IgD-negative memory B cell (primary cell): Measurements from ENCODE around the gene AGPS. TPM values are rescaled to one million over a fixed set of nuclear protein-coding genes. Genes with fewer than 3 reads are reported as not detected.

Experiments
- H3K27ac Mint-ChIP-seq, 3 donors: one replicate each; pipeline ENCODE4 v1.8.0; 2020 to 2022; ENCODE audit warnings: mild to moderate bottlenecking in 3 of 3, mixed read lengths in 3 of 3, moderate library complexity in 1 of 3
- H3K27me3 Mint-ChIP-seq: one replicate; pipeline ENCODE4 v1.8.0; 2021; ENCODE audit warnings: mixed read lengths
- H3K36me3 Mint-ChIP-seq: one replicate; pipeline ENCODE4 v1.8.0; 2020; ENCODE audit warnings: mild to moderate bottlenecking, mixed read lengths
- H3K4me1 Mint-ChIP-seq, 3 donors: one replicate each; pipeline ENCODE4 v1.8.0; 2020 to 2022; ENCODE audit warnings: mixed read lengths in 3 of 3, mild to moderate bottlenecking in 1 of 3
- H3K4me3 Mint-ChIP-seq, 4 donors: one replicate each; pipeline ENCODE4 v1.8.0; 2020 to 2022; ENCODE audit warnings: mild to moderate bottlenecking in 4 of 4, mixed read lengths in 4 of 4, moderate library complexity in 3 of 4
- H3K9me3 Mint-ChIP-seq, 3 donors: one replicate each; pipeline ENCODE4 v1.8.0; 2020 to 2021; ENCODE audit warnings: mixed read lengths in 3 of 3, mild to moderate bottlenecking in 1 of 3
- polyA plus RNA-seq: library from polyadenylated mRNA; unstranded; fragments of 300-500 nt; fragmentation: Illumina TruSeq; gene quantifications from one replicate; pipeline ENCODE4 v1.2.3, GENCODE V29; 2021

AGPS gene
- polyA plus RNA-seq, 1 donor from 2014 or later = 11.7 TPM

DNA sequence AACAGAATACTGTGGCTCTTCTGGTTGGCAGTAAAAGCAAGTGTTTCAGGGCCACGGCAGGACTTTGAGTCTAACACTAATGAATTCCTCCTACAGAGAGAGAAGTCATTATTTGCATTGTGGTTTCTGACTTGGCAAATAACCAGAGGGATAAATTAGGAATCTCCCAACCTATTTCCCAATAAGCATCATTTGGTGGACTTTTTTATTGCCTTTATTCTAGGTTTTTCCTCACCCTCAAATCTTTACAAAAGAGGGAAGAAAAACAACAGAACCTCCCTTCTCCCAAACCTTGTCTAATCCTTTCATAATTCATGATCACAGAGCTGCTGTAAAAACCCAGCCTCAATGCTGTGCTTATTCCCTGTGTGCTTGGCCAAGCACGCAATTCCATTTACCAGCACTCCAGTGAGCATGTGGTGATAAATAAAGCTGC lies 179.7 kb downstream of the AGPS start:
- Mint-ChIP-seq H3K9me3 (no peaks in the 10 kb centered on the region), H3K4me1 (peaks cover 0 to 2% (median 0%) of the 10 kb centered on the region in 3 donors), H3K4me3 (no peak overlapping the region), H3K36me3 (no peaks in the 10 kb centered on the region), H3K27ac (no peak overlapping the region), H3K27me3 (no peaks in the 10 kb centered on the region)

DNA sequence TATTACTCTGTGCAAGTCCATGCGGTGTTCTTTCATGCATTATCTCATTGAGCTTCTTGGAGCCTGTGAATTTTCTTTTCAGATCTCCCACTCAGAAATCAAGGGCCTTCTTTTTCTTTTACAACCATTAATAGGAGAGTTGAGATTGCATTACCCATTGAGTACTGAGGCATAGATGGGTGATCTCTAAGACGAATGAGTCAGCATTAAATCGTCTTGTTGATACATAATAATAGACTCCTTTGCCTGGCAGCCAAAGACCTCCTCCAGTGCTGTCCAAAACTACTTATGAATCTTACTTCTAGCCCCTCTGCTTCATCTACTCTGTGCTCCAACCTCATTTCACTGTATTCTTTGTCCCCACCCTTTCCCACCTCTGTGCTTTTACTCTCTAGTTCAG lies 180.5 kb downstream of the AGPS start:
- Mint-ChIP-seq H3K36me3 (no peaks in the 10 kb centered on the region), H3K27me3 (no peaks in the 10 kb centered on the region), H3K4me1 (peaks cover 0 to 2% (median 0%) of the 10 kb centered on the region in 3 donors), H3K9me3 (no peaks in the 10 kb centered on the region), H3K27ac (peak overlapping the region in 1 of 3 donors; percentile 21), H3K4me3 (no peak overlapping the region)

DNA sequence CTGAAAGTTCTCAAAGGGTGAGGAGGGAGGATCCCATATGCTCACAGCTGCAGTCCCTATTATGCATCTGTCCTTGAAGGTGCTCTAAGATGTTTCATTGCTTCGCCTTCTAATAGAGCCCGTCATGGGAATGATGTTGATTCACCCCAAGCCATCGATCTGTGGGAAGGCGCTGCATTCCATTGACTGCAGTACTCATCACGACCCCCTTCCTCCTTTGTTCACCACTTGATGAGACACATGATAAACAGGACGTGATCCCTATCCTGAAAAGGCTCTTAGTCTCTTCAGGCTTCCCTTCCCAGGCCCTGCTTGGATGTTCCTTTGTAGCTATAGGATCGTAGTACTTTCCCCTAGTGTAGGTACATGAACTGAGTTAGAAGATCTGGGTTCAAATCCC lies 181.8 kb downstream of the AGPS start:
- Mint-ChIP-seq H3K4me1 (peaks cover 0 to 2% (median 0%) of the 10 kb centered on the region in 3 donors), H3K9me3 (no peaks in the 10 kb centered on the region), H3K27me3 (no peaks in the 10 kb centered on the region), H3K4me3 (no peak overlapping the region), H3K36me3 (no peaks in the 10 kb centered on the region), H3K27ac (no peak overlapping the region)

DNA sequence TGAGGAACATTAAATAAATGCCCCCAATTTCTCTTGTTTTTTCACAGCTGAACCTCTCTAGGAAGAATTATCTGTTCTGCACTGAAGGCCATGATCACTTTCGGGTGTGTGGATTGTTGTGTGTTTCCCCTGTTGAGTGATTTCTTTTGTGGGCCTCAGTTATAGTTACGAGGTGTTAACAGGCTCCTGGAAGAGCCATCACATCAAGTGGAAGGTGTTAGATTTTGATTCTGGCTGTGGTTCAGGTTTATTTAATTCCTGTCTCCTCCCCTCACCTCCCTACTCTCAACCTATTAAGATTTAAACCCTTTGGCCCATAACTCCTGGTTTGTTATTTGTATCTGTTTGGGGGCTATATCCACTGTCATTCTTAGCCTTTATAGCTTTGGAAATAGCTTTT lies 182.8 kb downstream of the AGPS start:
- Mint-ChIP-seq H3K9me3 (no peaks in the 10 kb centered on the region), H3K27me3 (no peaks in the 10 kb centered on the region), H3K4me1 (peaks cover 0 to 2% (median 0%) of the 10 kb centered on the region in 3 donors), H3K4me3 (no peak overlapping the region), H3K36me3 (no peaks in the 10 kb centered on the region), H3K27ac (no peak overlapping the region)

DNA sequence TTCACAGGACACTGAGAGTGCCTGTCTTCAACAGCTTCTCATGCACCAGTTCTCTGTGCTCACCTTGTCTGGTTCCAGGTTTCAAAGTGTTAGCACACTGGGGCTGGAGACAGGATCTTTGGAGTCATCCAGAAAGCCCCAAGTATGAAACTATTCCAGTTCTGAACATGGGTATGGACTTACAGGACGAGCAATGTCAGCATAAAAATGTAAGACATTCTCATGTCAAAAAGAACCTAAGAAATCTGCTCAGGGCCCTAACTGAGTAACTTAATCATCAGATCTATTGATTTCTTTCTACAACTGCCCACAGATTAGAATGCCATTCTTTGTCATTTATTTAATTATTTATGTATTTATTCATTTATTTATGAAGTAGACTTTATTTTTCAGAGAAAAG lies 184.5 kb downstream of the AGPS start:
- Mint-ChIP-seq H3K27ac (no peak overlapping the region), H3K27me3 (peaks cover 2% of the 10 kb centered on the region), H3K4me1 (peaks cover 0 to 2% (median 0%) of the 10 kb centered on the region in 3 donors), H3K9me3 (peaks cover 0 to 2% (median 0%) of the 10 kb centered on the region in 3 donors), H3K4me3 (no peak overlapping the region), H3K36me3 (no peaks in the 10 kb centered on the region)

DNA sequence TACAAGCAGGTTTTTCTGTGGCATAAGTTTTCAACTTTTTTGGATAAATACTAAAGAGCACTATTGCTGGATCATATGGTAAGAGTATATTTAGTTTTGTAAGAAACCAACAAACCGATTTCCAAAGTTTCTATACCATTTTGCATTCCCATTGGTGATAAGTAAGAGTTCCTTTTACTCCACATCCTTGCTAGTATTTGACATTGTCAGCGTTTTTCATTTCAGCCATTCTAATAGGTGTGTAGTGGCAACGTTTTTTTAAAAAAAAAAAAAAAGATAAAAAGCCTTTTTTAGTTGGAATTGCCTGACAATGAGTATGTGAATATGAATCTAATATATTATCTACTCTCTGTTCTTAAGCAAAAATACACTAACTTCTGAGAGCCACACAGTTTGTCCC lies 185.9 kb downstream of the AGPS start:
- H3K36me3 Mint-ChIP-seq = no peaks in the 10 kb centered on the region
- peaks cover 0 to 2% (median 0%) of the 10 kb centered on the region in 3 donors for H3K4me1 Mint-ChIP-seq
- H3K4me3 Mint-ChIP-seq = no peak overlapping the region
- H3K27ac Mint-ChIP-seq = no peak overlapping the region
- peaks cover 2% of the 10 kb centered on the region for H3K27me3 Mint-ChIP-seq
- H3K9me3 Mint-ChIP-seq = peaks cover 0 to 3% (median 0%) of the 10 kb centered on the region in 3 donors

DNA sequence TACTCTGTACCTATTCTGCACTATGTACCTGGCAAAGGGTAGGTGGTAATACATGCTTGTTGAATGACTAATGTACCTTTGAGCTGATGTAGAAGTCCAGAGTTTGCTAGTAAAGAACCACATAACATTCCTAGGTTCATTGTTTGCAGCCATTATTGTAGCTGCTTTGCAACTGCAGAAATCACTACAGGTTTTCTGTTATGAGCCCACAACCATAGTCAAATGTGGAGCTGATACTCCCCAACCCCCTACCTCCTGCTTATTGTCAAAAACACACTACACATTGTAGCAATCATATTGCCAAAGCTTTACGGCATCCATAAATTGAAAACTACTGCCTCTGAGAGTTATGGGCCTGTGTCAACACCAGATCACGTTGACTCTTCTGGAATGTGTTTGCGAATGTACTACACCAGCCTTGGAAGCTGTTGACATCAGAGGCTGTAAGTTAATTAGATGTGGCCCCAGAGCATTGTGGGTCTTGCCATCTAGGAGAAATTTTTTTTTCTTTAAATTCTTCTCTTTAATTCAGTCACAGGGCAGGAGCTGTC lies 187.0 kb downstream of the AGPS start:
- H3K27ac Mint-ChIP-seq = no peak overlapping the region
- peaks cover 0 to 3% (median 0%) of the 10 kb centered on the region in 3 donors for H3K9me3 Mint-ChIP-seq
- H3K4me1 Mint-ChIP-seq = no peaks in the 10 kb centered on the region
- H3K4me3 Mint-ChIP-seq = no peak overlapping the region
- peaks cover 2% of the 10 kb centered on the region for H3K27me3 Mint-ChIP-seq
- H3K36me3 Mint-ChIP-seq = no peaks in the 10 kb centered on the region

DNA sequence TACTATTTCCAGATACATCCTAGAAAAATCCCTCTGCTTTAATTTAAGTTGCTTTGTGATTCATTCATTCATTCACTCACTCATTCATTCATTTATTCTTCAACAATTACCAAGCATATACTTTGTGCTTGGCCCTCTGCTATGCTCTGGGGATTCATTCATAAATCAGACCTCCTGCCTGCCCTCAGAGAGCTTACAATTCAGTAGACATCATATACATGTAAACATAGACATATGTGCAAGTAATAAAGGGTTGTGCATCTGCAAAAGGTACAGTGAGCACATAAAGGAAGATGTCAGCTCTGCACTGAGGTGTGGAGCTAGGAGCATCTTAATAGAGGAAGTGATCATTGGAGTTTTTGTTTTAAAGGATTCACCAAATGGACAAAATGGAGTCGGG lies 189.4 kb downstream of the AGPS start:
- Mint-ChIP-seq H3K27ac (no peak overlapping the region), H3K4me3 (no peak overlapping the region), H3K36me3 (peaks cover 2% of the 10 kb centered on the region), H3K27me3 (peaks cover 2% of the 10 kb centered on the region), H3K9me3 (peaks cover 0 to 3% (median 0%) of the 10 kb centered on the region in 3 donors), H3K4me1 (no peaks in the 10 kb centered on the region)

DNA sequence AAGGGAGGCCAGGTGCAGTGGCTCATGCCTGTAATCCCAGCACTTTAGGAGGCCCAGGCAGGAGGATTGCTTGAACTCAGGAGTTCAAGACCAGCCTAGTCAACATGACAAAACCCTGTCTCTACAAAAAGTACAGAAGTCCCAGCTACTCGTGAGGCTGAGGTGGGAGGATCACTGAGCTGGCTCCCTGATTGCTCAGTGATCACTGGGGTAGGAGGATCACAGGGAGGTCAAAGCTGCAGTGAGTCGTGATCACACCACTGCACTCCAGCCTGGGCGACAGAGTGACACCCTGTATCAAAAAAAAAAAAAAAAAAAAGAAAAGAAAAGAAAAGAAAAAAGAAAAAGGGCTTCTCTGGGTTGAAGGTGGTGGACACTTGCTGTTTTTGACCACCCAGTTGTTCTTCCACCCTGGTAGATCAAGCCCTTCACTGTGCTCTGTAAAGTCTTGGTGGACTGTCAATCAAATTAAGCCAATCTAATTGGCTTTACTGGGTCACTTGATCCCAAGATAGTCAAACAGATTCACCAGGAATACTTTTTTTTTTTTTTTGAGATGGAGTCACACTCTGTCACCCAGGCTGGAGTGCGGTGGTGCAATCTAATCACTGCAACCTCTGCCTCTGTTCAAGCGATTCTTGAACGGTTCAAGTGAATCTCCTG lies 191.6 kb downstream of the AGPS start:
- H3K4me1 Mint-ChIP-seq = no peaks in the 10 kb centered on the region
- H3K9me3 Mint-ChIP-seq = peaks cover 0 to 3% (median 0%) of the 10 kb centered on the region in 3 donors

DNA sequence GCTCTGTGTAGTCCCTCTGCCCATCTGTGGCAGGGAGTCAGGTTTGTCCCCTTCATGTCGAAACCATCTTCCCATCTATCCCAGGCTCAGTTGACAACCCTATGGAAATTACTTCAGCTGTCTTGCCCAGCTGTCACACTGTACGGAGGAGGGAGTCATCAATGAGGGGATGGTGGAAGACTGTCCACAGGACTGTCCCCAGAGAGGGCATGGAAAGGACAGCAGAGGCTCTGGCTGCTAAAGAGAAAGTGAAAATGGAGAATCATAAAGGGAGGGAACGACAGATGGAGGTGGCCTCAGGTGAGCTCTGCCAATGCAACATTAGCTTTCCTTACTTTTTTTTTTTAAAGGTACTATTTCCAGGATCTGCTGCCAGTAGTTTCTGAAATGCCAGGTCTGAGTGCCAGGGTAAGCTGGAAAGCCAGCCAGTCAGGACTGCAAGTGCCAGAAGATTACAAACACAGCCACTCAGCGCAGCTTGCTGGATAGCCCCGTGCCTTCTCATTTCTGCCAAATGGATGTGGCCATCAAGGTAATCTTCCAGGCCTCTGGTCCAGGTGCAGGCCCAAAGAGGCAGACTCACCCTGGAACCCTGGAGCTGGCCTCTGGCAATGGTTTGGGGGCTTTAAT lies 192.8 kb downstream of the AGPS start:
- Mint-ChIP-seq H3K27ac (no peak overlapping the region), H3K4me3 (no peak overlapping the region), H3K27me3 (peaks cover 4% of the 10 kb centered on the region), H3K36me3 (peaks cover 2% of the 10 kb centered on the region), H3K4me1 (no peaks in the 10 kb centered on the region), H3K9me3 (peaks cover 0 to 3% (median 0%) of the 10 kb centered on the region in 3 donors)

More for the DNA sequence above, 191.6 kb downstream of the AGPS start:
- Mint-ChIP-seq H3K27ac (peak overlapping the region in 1 of 3 donors; percentile 52), H3K36me3 (peaks cover 2% of the 10 kb centered on the region), H3K4me3 (no peak overlapping the region), H3K27me3 (peaks cover 3% of the 10 kb centered on the region)

DNA sequence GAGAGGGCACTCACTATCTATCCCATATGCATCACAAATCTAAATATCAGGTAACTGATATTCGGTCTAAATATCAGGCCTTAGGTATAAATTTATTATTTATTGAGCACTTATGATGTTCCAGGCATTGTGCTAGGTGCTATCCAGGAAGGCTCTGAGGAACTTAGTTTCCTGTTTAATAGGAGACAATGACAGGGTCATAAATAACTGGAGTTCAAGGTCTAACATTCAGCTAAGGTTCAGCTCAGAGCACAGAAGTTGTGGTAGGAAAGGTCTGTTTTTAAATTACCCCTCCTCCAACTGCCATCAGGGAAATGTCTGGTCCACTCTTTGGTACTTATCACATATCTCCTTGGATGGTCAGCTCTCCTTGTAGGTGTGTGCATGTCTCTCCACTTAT lies 193.6 kb downstream of the AGPS start:
- peaks cover 0 to 3% (median 0%) of the 10 kb centered on the region in 3 donors for H3K9me3 Mint-ChIP-seq
- H3K4me1 Mint-ChIP-seq = no peaks in the 10 kb centered on the region
- no peak overlapping the region for H3K4me3 Mint-ChIP-seq
- H3K36me3 Mint-ChIP-seq = peaks cover 2% of the 10 kb centered on the region
- H3K27me3 Mint-ChIP-seq = peaks cover 5% of the 10 kb centered on the region
- no peak overlapping the region for H3K27ac Mint-ChIP-seq

DNA sequence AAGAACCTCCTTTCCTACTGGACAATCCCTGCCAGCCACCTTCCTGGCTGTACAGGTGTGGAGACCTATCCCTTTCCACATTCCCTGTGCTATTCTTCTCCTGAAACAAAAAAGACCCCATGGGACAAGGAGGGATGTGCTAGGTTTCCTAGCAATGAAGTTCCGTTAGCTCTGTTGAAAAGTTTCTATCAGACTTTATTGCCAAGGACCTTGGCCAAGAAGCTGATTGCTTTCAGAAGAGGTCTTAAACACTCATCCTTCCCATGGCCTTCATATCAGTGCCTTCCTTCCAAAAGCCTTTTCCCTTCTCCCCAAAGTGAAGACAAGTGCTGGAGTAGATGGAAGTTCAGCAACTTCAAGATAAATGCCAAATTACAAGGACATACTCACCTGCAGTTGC lies 194.8 kb downstream of the AGPS start:
- Mint-ChIP-seq H3K4me1 (no peaks in the 10 kb centered on the region), H3K27me3 (peaks cover 3% of the 10 kb centered on the region), H3K9me3 (no peaks in the 10 kb centered on the region), H3K4me3 (no peak overlapping the region), H3K27ac (no peak overlapping the region), H3K36me3 (peaks cover 2% of the 10 kb centered on the region)

DNA sequence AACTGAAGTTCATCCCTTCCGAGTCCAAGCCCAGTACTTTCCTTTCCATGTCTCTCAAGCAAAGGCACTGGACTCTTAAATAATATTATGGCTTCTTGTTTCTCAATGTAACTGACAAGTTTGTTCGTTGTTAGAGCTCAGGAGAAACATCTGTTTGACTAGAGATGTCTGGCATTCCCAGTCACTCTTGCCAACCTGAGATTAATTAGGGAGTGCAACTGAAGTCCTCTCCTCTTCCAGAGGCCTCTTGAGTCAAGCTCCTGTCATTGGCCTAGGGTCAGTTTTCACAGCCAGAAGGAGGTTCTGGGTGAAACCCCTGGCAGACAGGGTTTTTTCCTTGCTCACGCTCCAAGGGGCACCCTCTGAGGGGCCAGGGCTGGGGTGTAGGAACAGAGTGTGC lies 196.1 kb downstream of the AGPS start:
- H3K27me3 Mint-ChIP-seq = peaks cover 6% of the 10 kb centered on the region

DNA sequence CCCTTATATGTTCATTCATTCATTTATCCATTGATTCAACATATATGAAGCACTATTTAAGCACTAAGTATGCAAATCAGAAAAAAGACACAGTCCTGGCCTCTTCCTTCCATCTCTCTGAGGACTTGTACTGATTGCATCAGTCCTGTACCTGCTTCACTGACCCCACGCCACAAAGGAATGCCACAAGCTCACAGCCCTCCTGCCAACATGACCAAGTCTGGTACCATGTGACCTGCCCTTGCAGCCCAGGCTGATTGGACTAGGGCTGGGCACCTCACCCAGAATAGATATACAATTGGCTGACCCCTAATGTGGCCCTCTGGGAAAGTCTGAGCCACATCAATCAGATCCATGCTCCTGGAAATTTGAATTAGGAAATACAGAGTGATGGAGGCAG lies 196.6 kb downstream of the AGPS start:
- Mint-ChIP-seq H3K27me3 (peaks cover 7% of the 10 kb centered on the region), H3K9me3 (no peaks in the 10 kb centered on the region), H3K4me3 (no peak overlapping the region)

More for the DNA sequence above, 196.1 kb downstream of the AGPS start:
- H3K4me1 Mint-ChIP-seq = no peaks in the 10 kb centered on the region
- H3K9me3 Mint-ChIP-seq = no peaks in the 10 kb centered on the region
- peaks cover 2% of the 10 kb centered on the region for H3K36me3 Mint-ChIP-seq
- H3K27ac Mint-ChIP-seq = no peak overlapping the region
- no peak overlapping the region for H3K4me3 Mint-ChIP-seq

DNA sequence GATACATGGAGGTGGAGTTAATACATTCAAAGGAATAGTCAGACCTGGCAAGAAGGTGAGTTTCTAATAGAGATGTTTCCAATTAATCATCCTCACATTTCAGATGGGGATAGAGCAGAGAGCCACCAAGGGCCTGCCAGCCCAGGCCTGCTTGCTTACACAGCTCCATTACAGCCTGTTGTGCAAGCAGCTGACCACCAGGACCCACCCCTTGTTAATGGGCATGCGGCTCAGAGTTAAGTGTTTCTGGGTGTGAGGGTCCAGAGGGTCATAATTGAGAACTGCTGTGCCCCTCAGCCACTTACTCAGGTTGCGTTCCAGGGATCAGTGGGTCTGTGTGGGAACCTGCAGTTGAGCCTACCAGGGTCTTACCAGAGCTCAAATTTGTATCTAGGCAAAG lies 199.8 kb downstream of the AGPS start:
- Mint-ChIP-seq H3K4me1 (no peaks in the 10 kb centered on the region), H3K27ac (no peak overlapping the region)

More for the DNA sequence above, 196.6 kb downstream of the AGPS start:
- no peak overlapping the region for H3K27ac Mint-ChIP-seq
- peaks cover 2% of the 10 kb centered on the region for H3K36me3 Mint-ChIP-seq
- H3K4me1 Mint-ChIP-seq = no peaks in the 10 kb centered on the region

More for the DNA sequence above, 199.8 kb downstream of the AGPS start:
- Mint-ChIP-seq H3K27me3 (peaks cover 9% of the 10 kb centered on the region), H3K4me3 (no peak overlapping the region), H3K36me3 (no peaks in the 10 kb centered on the region), H3K9me3 (no peaks in the 10 kb centered on the region)
